CD4-positive, alpha-beta T cell (primary cell): Measurements from ENCODE around the gene CASKIN2. TPM values are rescaled to one million over a fixed set of nuclear protein-coding genes. Genes with fewer than 3 reads are reported as not detected.

Source experiments
- ATAC-seq: fragments of 200-7000 bp; cut with Tn5 transposase; one replicate; pipeline ENCODE4 v1.10.0; 2022; ENCODE audit warnings: mild to moderate bottlenecking; ENCODE audit not compliant: poor library complexity
- CTCF ChIA-PET: fragments of 350-600 bp; sonication (Branson Sonifier 250); formaldehyde crosslinking; loops from one replicate; lab custom pipeline; 2021; ENCODE audit warnings: antibody characterized with exemption, inconsistent platforms; lab: Charles Lee
- POLR2A ChIA-PET: fragments of 350-600 bp; sonication (Branson Sonifier 250); formaldehyde crosslinking; loops from one replicate; lab custom pipeline; 2021; ENCODE audit warnings: antibody characterized with exemption, inconsistent platforms; lab: Charles Lee
- DNase-seq, 14 experiments: peaks; one replicate each; pipeline ENCODE4 v3.0.0-alpha.2; 2013 to 2020; ENCODE audit warnings: mixed read lengths in 2 of 14
- H3K27ac ChIP-seq, 2 donors: one replicate each; pipeline versions ENCODE4 v1.5.1 to v1.7.0; 2013; ENCODE audit warnings: low read length in 2 of 2, low read depth in 1 of 2, mild to moderate bottlenecking in 1 of 2
- H3K27me3 ChIP-seq, 2 experiments: 1 replicate in 1 of 2; 2 replicates in 1 of 2; pipeline versions ENCODE4 v1.6.1 to v1.7.0; 2013; ENCODE audit warnings: low read length in 2 of 2, control low read depth in 1 of 2, mild to moderate bottlenecking in 1 of 2, moderate library complexity in 1 of 2; ENCODE audit not compliant: insufficient read depth in 2 of 2, control insufficient read depth in 1 of 2
- H3K36me3 ChIP-seq: one replicate; pipeline ENCODE4 v1.6.1; 2013; ENCODE audit warnings: low read length, control low read depth; ENCODE audit not compliant: insufficient read depth
- H3K4me1 ChIP-seq: one replicate; pipeline ENCODE4 v1.6.1; 2013; ENCODE audit warnings: low read length, control low read depth; ENCODE audit not compliant: insufficient read depth
- H3K4me3 ChIP-seq: one replicate; pipeline ENCODE4 v1.5.1; 2013; ENCODE audit warnings: mild to moderate bottlenecking, low read length, moderate library complexity
- H3K9me3 ChIP-seq, 2 experiments: 1 replicate in 1 of 2; 2 replicates in 1 of 2; pipeline versions ENCODE4 v1.6.1 to v1.7.0; 2013; ENCODE audit warnings: low read length in 2 of 2, mild to moderate bottlenecking in 2 of 2, control low read depth in 1 of 2, moderate library complexity in 1 of 2; ENCODE audit not compliant: control insufficient read depth in 1 of 2, insufficient read depth in 1 of 2
- H3K27ac Mint-ChIP-seq: one replicate; pipeline ENCODE4 v1.8.0; 2020; ENCODE audit warnings: mixed read lengths
- H3K27me3 Mint-ChIP-seq: one replicate; pipeline ENCODE4 v1.8.0; 2021; ENCODE audit warnings: mixed read lengths
- H3K36me3 Mint-ChIP-seq: one replicate; pipeline ENCODE4 v1.8.0; 2021; ENCODE audit warnings: low read depth, mixed read lengths
- H3K4me1 Mint-ChIP-seq: one replicate; pipeline ENCODE4 v1.8.0; 2021; ENCODE audit warnings: low read depth, mixed read lengths
- H3K4me3 Mint-ChIP-seq: one replicate; pipeline ENCODE4 v1.8.0; 2020; ENCODE audit warnings: mild to moderate bottlenecking, mixed read lengths
- H3K9me3 Mint-ChIP-seq: one replicate; pipeline ENCODE4 v1.8.0; 2020; ENCODE audit warnings: mixed read lengths
- CTCF ChIP-seq: fragments of 200-600 bp; IDR thresholded peaks from one replicate; pipeline ENCODE4 v1.8.0; 2022; ENCODE audit warnings: antibody characterized with exemption, mild to moderate bottlenecking
- intact Hi-C, 2 experiments: fragments of 100-400 bp; cut with DNase I in 1 of 2; cut with micrococcal nuclease in 1 of 2; formaldehyde crosslinking; loops; one replicate each; pipeline versions ENCODE4 v1.15.1 to v1.9.0; 2023 to 2025; cut with DNase I, micrococcal nuclease
- total RNA-seq, 174 experiments: library from RNA in 2 of 174; stranded (reverse) in 2 of 174; gene quantifications; one replicate each; pipeline ENCODE4 v1.2.3 and lab custom pipeline; 2021 to 2026

The CASKIN2 gene
- total RNA-seq, 2 experiments from 2014 or later = 0.17 to 0.25 TPM

GRCh38 chr17:75472119-75472518 is 43.2 kb downstream of the CASKIN2 start:
- H3K4me3 Mint-ChIP-seq = no peak overlapping the region
- no peaks in the 10 kb centered on the region for H3K27me3 Mint-ChIP-seq
- peaks cover 40% of the 10 kb centered on the region for H3K36me3 Mint-ChIP-seq
- no peak for DNase-seq
- ChIA-PET POLR2A (interaction anchor here (1.2 kb wide), 1 partner anchor 16 kb away, joined by 5 read pairs; the partner anchor contains the start of gene TMEM94), CTCF (no interaction called here)
- H3K4me3 ChIP-seq = no peak overlapping the region
- H3K4me1 ChIP-seq = no peaks in the 10 kb centered on the region
- no peak for ATAC-seq
- no peak overlapping the region for H3K27ac ChIP-seq
- H3K27me3 ChIP-seq = no peaks in the 10 kb centered on the region
- no peak for TF ChIP-seq CTCF
- no peaks in the 10 kb centered on the region for H3K9me3 ChIP-seq
- no peak overlapping the region for H3K27ac Mint-ChIP-seq
- H3K36me3 ChIP-seq = peaks cover 31% of the 10 kb centered on the region
- H3K4me1 Mint-ChIP-seq = no peaks in the 10 kb centered on the region
- intact Hi-C loops = no loop called here
- no peaks in the 10 kb centered on the region for H3K9me3 Mint-ChIP-seq

- no peak overlapping the region for H3K4me3 ChIP-seq
- DNase-seq (no peak), ATAC-seq (no peak)
- POLR2A ChIA-PET = no interaction called here
- no peaks in the 10 kb centered on the region for H3K9me3 ChIP-seq
- no peak overlapping the region for H3K4me3 Mint-ChIP-seq
- H3K27ac Mint-ChIP-seq = no peak overlapping the region
- no peak for TF ChIP-seq CTCF
- intact Hi-C loops = no loop called here
- H3K4me1 Mint-ChIP-seq = no peaks in the 10 kb centered on the region
- no peaks in the 10 kb centered on the region for H3K27me3 ChIP-seq
- CTCF ChIA-PET = interaction anchor here (0.7 kb wide), 1 partner anchor 16 kb away, joined by 3 read pairs; no protein-coding TSS in a partner anchor
- H3K4me1 ChIP-seq = no peaks in the 10 kb centered on the region
- no peak overlapping the region for H3K27ac ChIP-seq
- H3K36me3 ChIP-seq = peaks cover 23% of the 10 kb centered on the region
- H3K36me3 Mint-ChIP-seq = peaks cover 32% of the 10 kb centered on the region
- no peaks in the 10 kb centered on the region for H3K9me3 Mint-ChIP-seq
- H3K27me3 Mint-ChIP-seq = no peaks in the 10 kb centered on the region
These were observed 44.1 kb downstream of the CASKIN2 start for GRCh38 chr17:75471207-75471606.

- DNase-seq (no peak), ATAC-seq (no peak)
- H3K4me3 ChIP-seq = no peak overlapping the region
- CTCF ChIA-PET = no interaction called here
- no peak for TF ChIP-seq CTCF
- intact Hi-C loops = no loop called here
- H3K9me3 ChIP-seq = no peaks in the 10 kb centered on the region
- Mint-ChIP-seq H3K27ac (no peak overlapping the region), H3K36me3 (peaks cover 19% of the 10 kb centered on the region), H3K4me1 (peaks cover 4% of the 10 kb centered on the region), H3K27me3 (no peaks in the 10 kb centered on the region), H3K4me3 (no peak overlapping the region), H3K9me3 (no peaks in the 10 kb centered on the region)
- peaks cover 20% of the 10 kb centered on the region for H3K36me3 ChIP-seq
- POLR2A ChIA-PET = no interaction called here
- no peak overlapping the region for H3K27ac ChIP-seq
- H3K27me3 ChIP-seq = no peaks in the 10 kb centered on the region
- H3K4me1 ChIP-seq = no peaks in the 10 kb centered on the region
These were observed 46.5 kb downstream of the CASKIN2 start for GRCh38 chr17:75468779-75469373.
